ENCODE measurements around the gene CGB1.
"Not testable (repeated sequence)": the region's sequence is repeated elsewhere in the genome, so short reads cannot be mapped to it uniquely, and the experiment has no call there.

DNA sequence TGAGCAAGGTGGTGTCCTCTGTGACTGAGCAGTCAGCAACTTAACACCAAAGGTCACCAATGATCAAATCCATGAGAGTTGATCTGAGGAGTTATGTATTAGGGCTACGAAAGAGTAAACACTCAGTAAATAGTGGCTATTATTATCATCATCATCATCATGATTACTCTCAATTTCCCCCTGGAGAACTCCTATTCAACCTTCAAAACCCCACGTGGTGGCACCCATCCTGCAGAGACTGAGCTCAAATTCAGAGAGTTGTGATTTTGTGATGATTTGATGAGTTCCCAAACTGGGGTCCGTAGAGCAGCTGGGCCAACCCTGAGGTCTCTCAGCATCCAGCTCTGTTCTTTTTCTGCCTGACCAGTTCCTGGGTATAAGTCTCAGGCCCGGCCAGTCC, 13.1 kb upstream of the CGB1 start:
- not testable (repeated sequence) for TF ChIP-seq CTCF, EP300, POLR2A (IDR thresholded peaks at IDR 0.05)

Measured in tibial nerve (tissue), 4 donors.